Astrocyte (in vitro differentiated cells and primary cell): ENCODE data around the gene FCGR3A. TPM values are rescaled to one million over a fixed set of nuclear protein-coding genes. Genes with fewer than 3 reads are reported as not detected.

ENCODE experiments used
- DNase-seq: peaks from one replicate; pipeline ENCODE4 v3.0.0-alpha.2; 2010; ENCODE audit warnings: low read depth
- FAIRE-seq: peaks from 2 replicates; lab custom pipeline; 2011; peaks lifted over from hg19 to GRCh38; lab: Jason Lieb, UNC
- H2AFZ ChIP-seq: 2 replicates; pipeline ENCODE4 v1.6.0; 2012; ENCODE audit warnings: low read depth, low read length, inconsistent platforms
- H3K27ac ChIP-seq: 2 replicates; pipeline ENCODE4 v1.5.1; 2011; ENCODE audit warnings: low read depth, low read length, inconsistent platforms
- H3K27me3 ChIP-seq: 2 replicates; pipeline ENCODE4 v1.6.0; 2011; ENCODE audit warnings: low read length, inconsistent platforms; ENCODE audit not compliant: insufficient read depth
- H3K36me3 ChIP-seq: 2 replicates; pipeline ENCODE4 v1.5.1; 2011; ENCODE audit warnings: low read length, inconsistent platforms; ENCODE audit not compliant: insufficient read depth
- H3K4me1 ChIP-seq: 2 replicates; pipeline ENCODE4 v1.5.1; 2011; ENCODE audit warnings: low read length, inconsistent platforms; ENCODE audit not compliant: insufficient read depth
- H3K4me2 ChIP-seq: 2 replicates; pipeline ENCODE4 v1.6.0; 2012; ENCODE audit warnings: low read length, inconsistent platforms
- H3K4me3 ChIP-seq: 2 replicates; pipeline ENCODE4 v1.5.1; 2011; ENCODE audit warnings: low read depth, mild to moderate bottlenecking, low read length, inconsistent platforms; ENCODE audit not compliant: insufficient read depth
- H3K79me2 ChIP-seq: 2 replicates; pipeline ENCODE4 v1.6.0; 2012; ENCODE audit warnings: mild to moderate bottlenecking, low read length, inconsistent platforms; ENCODE audit not compliant: insufficient read depth
- H3K9ac ChIP-seq: 2 replicates; pipeline ENCODE4 v1.6.0; 2012; ENCODE audit warnings: mild to moderate bottlenecking, low read length, inconsistent platforms
- H3K9me3 ChIP-seq: 2 replicates; pipeline ENCODE4 v1.5.1; 2012; ENCODE audit warnings: low read depth, mild to moderate bottlenecking, low read length, inconsistent platforms; ENCODE audit not compliant: insufficient read depth
- H4K20me1 ChIP-seq: 2 replicates; pipeline ENCODE4 v1.6.0; 2012; ENCODE audit warnings: low read length, inconsistent platforms; ENCODE audit not compliant: insufficient read depth
- H3K27ac Mint-ChIP-seq: one replicate; pipeline ENCODE4 v1.8.0; 2021; ENCODE audit warnings: mild to moderate bottlenecking, mixed read lengths; ENCODE audit not compliant: unreplicated experiment
- H3K27me3 Mint-ChIP-seq: one replicate; pipeline ENCODE4 v1.8.0; 2021; ENCODE audit warnings: low read depth, mixed read lengths; ENCODE audit not compliant: unreplicated experiment
- H3K36me3 Mint-ChIP-seq: one replicate; pipeline ENCODE4 v1.8.0; 2021; ENCODE audit warnings: low read depth, mixed read lengths; ENCODE audit not compliant: unreplicated experiment
- H3K4me1 Mint-ChIP-seq: one replicate; pipeline ENCODE4 v1.8.0; 2021; ENCODE audit warnings: low read depth, mixed read lengths; ENCODE audit not compliant: unreplicated experiment
- H3K4me3 Mint-ChIP-seq: one replicate; pipeline ENCODE4 v1.8.0; 2021; ENCODE audit warnings: mild to moderate bottlenecking, moderate library complexity, mixed read lengths; ENCODE audit not compliant: unreplicated experiment
- H3K9me3 Mint-ChIP-seq: one replicate; pipeline ENCODE4 v1.8.0; 2021; ENCODE audit warnings: mild to moderate bottlenecking, mixed read lengths; ENCODE audit not compliant: unreplicated experiment
- CTCF ChIP-seq: IDR thresholded peaks from 2 replicates; pipeline ENCODE4 v1.5.1; 2011; ENCODE audit warnings: low read depth, mild to moderate bottlenecking, inconsistent platforms, low read length, moderate library complexity; ENCODE audit not compliant: insufficient read depth
- EZH2 ChIP-seq: IDR thresholded peaks from 2 replicates; pipeline ENCODE4 v1.6.1; 2012; ENCODE audit warnings: mild to moderate bottlenecking, low read length, inconsistent platforms; ENCODE audit not compliant: insufficient read depth
- total RNA-seq: library from RNA; stranded (reverse); gene quantifications from 2 replicates; pipeline ENCODE4 v1.2.1, GENCODE V29; 2021

Gene FCGR3A
- total RNA-seq, 1 donor from 2014 or later: not detected

- no peaks in the 10 kb centered on the region for H4K20me1 ChIP-seq
- no peak overlapping the region for H3K27ac ChIP-seq
- Mint-ChIP-seq H3K4me1 (peaks cover 10% of the 10 kb centered on the region), H3K27me3 (no peaks in the 10 kb centered on the region), H3K9me3 (no peaks in the 10 kb centered on the region), H3K36me3 (no peaks in the 10 kb centered on the region), H3K27ac (no peak overlapping the region), H3K4me3 (no peak overlapping the region)
- FAIRE-seq (no peak), DNase-seq (no peak)
- H3K4me3 ChIP-seq: no peak overlapping the region
- no peaks in the 10 kb centered on the region for H3K9me3 ChIP-seq
- H3K36me3 ChIP-seq: no peaks in the 10 kb centered on the region
- H3K27me3 ChIP-seq: peaks cover 13% of the 10 kb centered on the region
- no peaks in the 10 kb centered on the region for H3K4me1 ChIP-seq
- no peak overlapping the region for H3K9ac ChIP-seq
- no peak for TF ChIP-seq EZH2
- no peak for TF ChIP-seq CTCF
- H3K4me2 ChIP-seq: no peak overlapping the region
- no peaks in the 10 kb centered on the region for H3K79me2 ChIP-seq
- no peak overlapping the region for H2AFZ ChIP-seq
Observed at GRCh38 chr1:161497961-161498360, 51.7 kb downstream of the FCGR3A start.

GRCh38 chr1:161495490-161495889, 54.1 kb downstream of the FCGR3A start:
- Histone ChIP-seq H2AFZ (no peak overlapping the region), H3K9ac (no peak overlapping the region), H3K27ac (no peak overlapping the region), H3K9me3 (no peaks in the 10 kb centered on the region), H3K27me3 (peaks cover 25% of the 10 kb centered on the region), H3K36me3 (no peaks in the 10 kb centered on the region), H3K4me1 (no peaks in the 10 kb centered on the region), H3K4me3 (no peak overlapping the region), H4K20me1 (no peaks in the 10 kb centered on the region), H3K79me2 (no peaks in the 10 kb centered on the region), H3K4me2 (no peak overlapping the region)
- Mint-ChIP-seq H3K27me3 (peaks cover 3% of the 10 kb centered on the region), H3K4me3 (no peak overlapping the region), H3K4me1 (peaks cover 7% of the 10 kb centered on the region), H3K9me3 (no peaks in the 10 kb centered on the region), H3K36me3 (no peaks in the 10 kb centered on the region), H3K27ac (no peak overlapping the region)
- FAIRE-seq (no peak), DNase-seq (no peak)
- TF ChIP-seq EZH2 (no peak), CTCF (no peak)

- no peak overlapping the region for H3K9ac ChIP-seq
- FAIRE-seq: no peak
- Mint-ChIP-seq H3K4me3 (no peak overlapping the region), H3K4me1 (no peaks in the 10 kb centered on the region), H3K36me3 (peaks cover 2% of the 10 kb centered on the region), H3K9me3 (no peaks in the 10 kb centered on the region), H3K27me3 (peaks cover 12% of the 10 kb centered on the region), H3K27ac (no peak overlapping the region)
- no peak overlapping the region for H3K27ac ChIP-seq
- no peaks in the 10 kb centered on the region for H3K4me1 ChIP-seq
- no peak overlapping the region for H3K4me3 ChIP-seq
- no peak overlapping the region for H3K4me2 ChIP-seq
- H4K20me1 ChIP-seq: no peaks in the 10 kb centered on the region
- H3K36me3 ChIP-seq: no peaks in the 10 kb centered on the region
- peaks cover 26% of the 10 kb centered on the region for H3K27me3 ChIP-seq
- H3K9me3 ChIP-seq: no peaks in the 10 kb centered on the region
- H3K79me2 ChIP-seq: no peaks in the 10 kb centered on the region
- H2AFZ ChIP-seq: no peak overlapping the region
- TF ChIP-seq CTCF: no peak
- no peak for TF ChIP-seq EZH2
- no peak for DNase-seq
Observed at GRCh38 chr1:161494091-161494735, 55.4 kb downstream of the FCGR3A start.
